ENCODE results near the gene HSPB9.

HSPB9 gene

GRCh38 chr17:42132941-42133340 lies 10.3 kb downstream of the HSPB9 start (continued):
- TF ChIP-seq ZBTB49 (tag by site-specific recombination; IDR thresholded peaks at IDR 0.05; ENCODE audit: low read depth) (no peak), ZFP3 (tag by site-specific recombination; IDR thresholded peaks at IDR 0.05; ENCODE audit: low read depth) (no peak), ZNF311 (tag by site-specific recombination; IDR thresholded peaks at IDR 0.05; ENCODE audit: borderline replicate concordance) (no peak), PRDM10 (tag by site-specific recombination; IDR thresholded peaks at IDR 0.05) (peak; percentile 77), ZNF549 (tag by site-specific recombination; IDR thresholded peaks at IDR 0.05) (no peak), GFI1B (tag by site-specific recombination; IDR thresholded peaks at IDR 0.05) (no peak), ZNF155 (tag by site-specific recombination; IDR thresholded peaks at IDR 0.05) (no peak), ZNF530 (tag by site-specific recombination; IDR thresholded peaks at IDR 0.05; ENCODE audit: low read depth) (no peak), ZNF488 (tag by site-specific recombination; IDR thresholded peaks at IDR 0.05) (no peak), PATZ1 (tag by site-specific recombination; IDR thresholded peaks at IDR 0.05) (0 out of 2 replicates have a peak, but pooled peaks have one; percentile 25), ZEB2 (tag by site-specific recombination; IDR thresholded peaks at IDR 0.05) (0 out of 2 replicates have a peak, but pooled peaks have one; percentile 18), ZBTB17 (tag by site-specific recombination; IDR thresholded peaks at IDR 0.05) (peak; percentile 78; the same call in 1 of the 2 replicates), ZNF768 (tag by site-specific recombination; IDR thresholded peaks at IDR 0.05) (no peak), ELK4 (IDR thresholded peaks at IDR 0.05; ENCODE audit: borderline replicate concordance, low read depth, low read length) (no peak), ZSCAN16 (tag by site-specific recombination; IDR thresholded peaks at IDR 0.05) (no peak), ZBTB1 (tag by site-specific recombination; IDR thresholded peaks at IDR 0.05) (no peak), ATF2 (tag by site-specific recombination; IDR thresholded peaks at IDR 0.05; ENCODE audit: low read depth) (no peak), ZNF529 (tag by site-specific recombination; IDR thresholded peaks at IDR 0.05; ENCODE audit: insufficient replicate concordance) (no peak), ZBTB6 (tag by site-specific recombination; IDR thresholded peaks at IDR 0.05) (peak; percentile 82; the same call in 1 of the 2 replicates), ZNF114 (tag by site-specific recombination; IDR thresholded peaks at IDR 0.05) (no peak)

Data from HEK293 (cell line).